GM12878 (cell line): ENCODE results near the gene SCAND1. TPM values are rescaled to one million over a fixed set of nuclear protein-coding genes. Genes with fewer than 3 reads are reported as not detected.

Experiments
- ATAC-seq: fragments of 200-7000 bp; cut with Tn5 transposase; 3 replicates; pipeline ENCODE4 v1.9.1; 2020; ENCODE audit warnings: mild to moderate bottlenecking, moderate library complexity
- BruUV-seq: library from RNA; stranded (reverse); fragments of 400-500 nt; replicated peaks from 2 replicates; lab custom pipeline; 2021; lab: Mats Ljungman, UMichigan
- CTCF ChIA-PET: fragments of 300-600 bp; sonication (Branson Sonifier 250); formaldehyde crosslinking; extraction: SDS; loops from one replicate; lab custom pipeline; 2021; ENCODE audit warnings: inconsistent platforms; lab: Yijun Ruan, JAX
- POLR2A ChIA-PET: fragments of 350-600 bp; formaldehyde crosslinking; extraction: SDS; loops from one replicate; lab custom pipeline; 2021; ENCODE audit warnings: inconsistent platforms; lab: Charles Lee
- RAD21 ChIA-PET: fragments of 300-600 bp; sonication (Branson Sonifier 250); formaldehyde crosslinking; loops from one replicate; lab custom pipeline; 2023; ENCODE audit warnings: antibody characterized with exemption; ENCODE audit not compliant: unreplicated experiment; lab: Charles Lee
- SMC1A ChIA-PET: fragments of 300-600 bp; sonication (Branson Sonifier 250); formaldehyde crosslinking; loops from one replicate; lab custom pipeline; 2023; ENCODE audit not compliant: unreplicated experiment, uncharacterized antibody; lab: Charles Lee
- DNase-seq: peaks from one replicate; pipeline ENCODE4 v3.0.0-alpha.2; 2011; ENCODE audit warnings: low read depth, low spot score
- FAIRE-seq: peaks from 3 replicates; lab custom pipeline; 2011; peaks lifted over from hg19 to GRCh38; lab: Jason Lieb, UNC
- H2AFZ ChIP-seq: 2 replicates; pipeline ENCODE4 v1.6.0; 2011; ENCODE audit warnings: low read depth, low read length, control low read depth; ENCODE audit not compliant: control insufficient read depth
- H3K27ac ChIP-seq: 2 replicates; pipeline ENCODE4 v1.5.1; 2011; ENCODE audit warnings: control low read depth; ENCODE audit not compliant: control insufficient read depth, insufficient read depth
- H3K27me3 ChIP-seq, 2 experiments: replicated peaks in 1 of 2; 2 replicates each; pipeline versions ENCODE4 v1.6.0 to v1.6.1; 2011; ENCODE audit warnings: low read length in 1 of 2; ENCODE audit not compliant: control insufficient read depth in 2 of 2, insufficient read depth in 2 of 2
- H3K36me3 ChIP-seq, 2 experiments: 2 replicates each; pipeline ENCODE4 v1.5.1; 2011; ENCODE audit warnings: low read length in 1 of 2; ENCODE audit not compliant: control insufficient read depth in 2 of 2, insufficient read depth in 2 of 2
- H3K4me1 ChIP-seq: 2 replicates; pipeline ENCODE4 v1.6.1; 2011; ENCODE audit warnings: mild to moderate bottlenecking, low read length, moderate library complexity, mixed read lengths; ENCODE audit not compliant: control insufficient read depth, insufficient read depth
- H3K4me2 ChIP-seq: 2 replicates; pipeline ENCODE4 v1.6.0; 2011; ENCODE audit warnings: control low read depth; ENCODE audit not compliant: control insufficient read depth, insufficient read depth
- H3K4me3 ChIP-seq: fragments of 200-600 bp; sonication (generic); 2 replicates; pipeline ENCODE4 v1.5.1; 2016
- H3K79me2 ChIP-seq: 2 replicates; pipeline ENCODE4 v1.6.0; 2011; ENCODE audit warnings: low read length; ENCODE audit not compliant: control insufficient read depth, insufficient read depth
- H3K9ac ChIP-seq: 2 replicates; pipeline ENCODE4 v1.8.0; 2011; ENCODE audit warnings: low read length, control low read depth, mixed read lengths; ENCODE audit not compliant: control insufficient read depth, insufficient read depth
- H3K9me3 ChIP-seq: replicated peaks from 3 replicates; pipeline ENCODE4 v1.5.1; 2011; ENCODE audit warnings: mild to moderate bottlenecking, low read length; ENCODE audit not compliant: control insufficient read depth, insufficient read depth
- H4K20me1 ChIP-seq: 2 replicates; pipeline ENCODE4 v1.6.0; 2011; ENCODE audit not compliant: control insufficient read depth, insufficient read depth
- BCL11A ChIP-seq: IDR thresholded peaks from 2 replicates; pipeline ENCODE4 v1.6.1; 2011; ENCODE audit warnings: low read depth, low read length
- BHLHE40 ChIP-seq, 2 experiments: fragments of 450-650 bp in 1 of 2; IDR thresholded peaks; 2 replicates each; pipeline ENCODE4 v1.6.1; 2011 to 2017; ENCODE audit warnings: low read depth in 2 of 2, borderline replicate concordance in 1 of 2, improper control_type of control experiment in 1 of 2, low read length in 1 of 2, mild to moderate bottlenecking in 1 of 2
- ETV6 ChIP-seq, 2 experiments: fragments of 450-650 bp in 1 of 2; IDR thresholded peaks in 1 of 2; conservative IDR thresholded peaks in 1 of 2; 2 replicates each; pipeline ENCODE4 v1.6.1; 2014; ENCODE audit warnings: antibody characterized with exemption in 1 of 2, borderline replicate concordance in 1 of 2, low read depth in 1 of 2, mild to moderate bottlenecking in 1 of 2, moderate library complexity in 1 of 2
- FOS ChIP-seq: IDR thresholded peaks from 3 replicates; pipeline ENCODE4 v1.6.1; 2011; ENCODE audit warnings: borderline replicate concordance; ENCODE audit not compliant: insufficient read length; ENCODE audit errors: extremely low read depth
- MEF2B ChIP-seq: fragments of 450-650 bp; IDR thresholded peaks from 2 replicates; pipeline ENCODE4 v1.6.1; 2018; ENCODE audit warnings: mild to moderate bottlenecking, moderate library complexity; ENCODE audit not compliant: partially characterized antibody, poor library complexity, severe bottlenecking
- MYC ChIP-seq: IDR thresholded peaks from 2 replicates; pipeline ENCODE4 v1.6.1; 2011; ENCODE audit warnings: mild to moderate bottlenecking, low read length, moderate library complexity, inconsistent platforms; ENCODE audit not compliant: insufficient read depth, insufficient replicate concordance, insufficient read length, severe bottlenecking
- REST ChIP-seq: IDR thresholded peaks from 2 replicates; pipeline ENCODE4 v1.6.1; 2012; ENCODE audit warnings: mild to moderate bottlenecking, low read depth, low read length
- STAT1 ChIP-seq: fragments of 450-650 bp; conservative IDR thresholded peaks from 2 replicates; pipeline ENCODE4 v1.6.1; 2014; ENCODE audit warnings: antibody characterized with exemption, mild to moderate bottlenecking
- USF1 ChIP-seq: IDR thresholded peaks from 2 replicates; pipeline ENCODE4 v1.6.1; 2011; ENCODE audit warnings: borderline replicate concordance, low read depth, mild to moderate bottlenecking, moderate library complexity, mixed read lengths, low read length; ENCODE audit not compliant: insufficient read depth; ENCODE audit errors: extremely low read length
- ZNF217 ChIP-seq: fragments of 450-650 bp; IDR thresholded peaks from 2 replicates; pipeline ENCODE4 v1.6.1; 2017; ENCODE audit warnings: antibody characterized with exemption, mild to moderate bottlenecking
- WGBS: methylation state at CpG from one replicate; pipeline ENCODE4 v1.1.6; 2016; ENCODE audit warnings: low lambda C conversion rate; ENCODE audit not compliant: insufficient replicate concordance, insufficient coverage; ENCODE audit errors: missing lambda C conversion rate; 5-methylcytosine and 5-hydroxymethylcytosine counted together
- in situ Hi-C: fragments of 300-500 bp; cut with MboI; formaldehyde crosslinking; loops from 9 replicates; pipeline ENCODE4 v1.14.3; 2018; ENCODE audit warnings: mixed read lengths
- intact Hi-C: fragments of 100-400 bp; cut with micrococcal nuclease; formaldehyde crosslinking; loops from one replicate; pipeline ENCODE4 v1.14.2; 2022; ENCODE audit not compliant: unreplicated experiment
- polyA plus RNA-seq, 11 experiments: library from polyadenylated mRNA; depleted of rRNA in 4 of 11; unstranded in 6 of 11; stranded (reverse) in 5 of 11; fragments of >200 nt; fragmentation: Nextera tagmentation in 4 of 11; fragmentation: Illumina TruSeq in 1 of 11; extraction: Ambion mirVana in 4 of 11; extraction: Trizol in 1 of 11; gene quantifications; 1 replicate in 1 of 11; 2 replicates in 10 of 11; pipeline versions ENCODE4 v1.2.1 to v1.2.3, GENCODE V29; 2011 to 2016; ENCODE audit warnings: inconsistent platforms in 2 of 11, missing spikeins in 2 of 11, low read depth in 1 of 11
- total RNA-seq, 4 experiments: library from RNA; depleted of rRNA in 3 of 4; stranded (reverse); fragments of >200 nt in 3 of 4; fragmentation: Illumina TruSeq in 1 of 4; extraction: Trizol in 1 of 4; gene quantifications; 2 replicates each; pipeline versions ENCODE4 v1.2.1 to v1.2.3, GENCODE V29; 2013 to 2021

The SCAND1 gene
- total and polyA plus RNA-seq, 10 of the 15 experiments (the other 5 are each of a cell fraction or from before 2014, with no cell fraction given): 0.08 to 117 (median 25.9) TPM

- TF ChIP-seq REST (no peak), FOS (no peak), BHLHE40 (IDR thresholded peaks at IDR 0.05; ENCODE audit: borderline replicate concordance in 1 of 2, low read depth in 2 of 2, low read length in 1 of 2) (no peak), MYC (no peak), ZNF217 (no peak)
- TF ChIP-seq, all 136 proteins: peak for 0
These were observed 13.8 kb upstream of the SCAND1 start, which contains the start of gene CNBD2 (continued) for GRCh38 chr20:35967979-35968640.

- CTCF ChIA-PET: interaction anchor here (0.5 to 1.9 kb wide), 3 partner anchors 10 to 143 kb away, joined by 3 to 8 read pairs (median 6); partner anchors contain the start of gene SCAND1
- no peak for FAIRE-seq
- no peaks in the 10 kb centered on the region for H3K4me1 ChIP-seq
- no peak overlapping the region for H3K27ac ChIP-seq
- RAD21 ChIA-PET: no interaction called here
- POLR2A ChIA-PET: no interaction called here
- no peaks in the 10 kb centered on the region for H3K36me3 ChIP-seq
- no peaks in the 10 kb centered on the region for H3K9me3 ChIP-seq
- no peak overlapping the region for H3K9ac ChIP-seq
- no peak for ATAC-seq
- no peaks in the 10 kb centered on the region; a peak in 2 of 4 replicates for H3K27me3 ChIP-seq
- H2AFZ ChIP-seq: no peak overlapping the region
- TF ChIP-seq MEF2B (no peak), BCL11A (no peak), STAT1 (no peak), USF1 (no peak), ETV6 (conservative IDR thresholded peaks at IDR 0.05 in 1 of 2, IDR thresholded peaks at IDR 0.05 in 1 of 2; ENCODE audit: borderline replicate concordance in 1 of 2, low read depth in 1 of 2) (no peak)
- H4K20me1 ChIP-seq: no peaks in the 10 kb centered on the region
- no TSS peak for BruUV-seq
- no peak for DNase-seq
- no peak overlapping the region for H3K4me3 ChIP-seq
- H3K4me2 ChIP-seq: no peak overlapping the region
- intact Hi-C loops: no loop called here
- no peaks in the 10 kb centered on the region for H3K79me2 ChIP-seq
- SMC1A ChIA-PET: no interaction called here
- in situ Hi-C loops: no loop called here
- 56% methylated on average over 4 of the region's 4 CpGs for WGBS
These were observed 9.6 kb upstream of the SCAND1 start for GRCh38 chr20:35963878-35964277.
